Calu3 (cell line): Measurements from ENCODE around the gene NIPBL. TPM values are rescaled to one million over a fixed set of nuclear protein-coding genes. Genes with fewer than 3 reads are reported as not detected.

ENCODE experiments used
- BruUV-seq: library from RNA; stranded (reverse); fragments of 400-500 nt; replicated peaks from 2 replicates; lab custom pipeline; 2021; lab: Mats Ljungman, UMichigan
- CTCF ChIA-PET: fragments of 300-600 bp; sonication (Branson Sonifier 250); formaldehyde crosslinking; loops from one replicate; lab custom pipeline; 2022; ENCODE audit warnings: antibody characterized with exemption; lab: Charles Lee
- DNase-seq: peaks from one replicate; pipeline ENCODE4 v3.0.0; 2022
- H3K27ac Mint-ChIP-seq: one replicate; pipeline ENCODE4 v1.8.0; 2022; ENCODE audit warnings: mixed read lengths; ENCODE audit not compliant: unreplicated experiment
- H3K27me3 Mint-ChIP-seq: one replicate; pipeline ENCODE4 v1.8.0; 2022; ENCODE audit warnings: mixed read lengths; ENCODE audit not compliant: unreplicated experiment
- H3K36me3 Mint-ChIP-seq: one replicate; pipeline ENCODE4 v1.8.0; 2022; ENCODE audit warnings: mild to moderate bottlenecking, moderate library complexity, mixed read lengths; ENCODE audit not compliant: insufficient read depth, unreplicated experiment
- H3K4me1 Mint-ChIP-seq: one replicate; pipeline ENCODE4 v1.8.0; 2022; ENCODE audit warnings: mild to moderate bottlenecking, low read depth, mixed read lengths; ENCODE audit not compliant: unreplicated experiment
- H3K4me3 Mint-ChIP-seq: one replicate; pipeline ENCODE4 v1.8.0; 2022; ENCODE audit warnings: mild to moderate bottlenecking, low read depth, moderate library complexity, mixed read lengths; ENCODE audit not compliant: unreplicated experiment
- H3K9me3 Mint-ChIP-seq: one replicate; pipeline ENCODE4 v1.8.0; 2022; ENCODE audit warnings: low read depth, mixed read lengths; ENCODE audit not compliant: unreplicated experiment
- CTCF ChIP-seq: fragments of 200-600 bp; IDR thresholded peaks from one replicate; pipeline ENCODE4 v1.8.0; 2022; ENCODE audit warnings: antibody characterized with exemption; ENCODE audit not compliant: unreplicated experiment
- intact Hi-C: fragments of 100-400 bp; cut with micrococcal nuclease; formaldehyde crosslinking; loops from one replicate; pipeline ENCODE4 v1.10.0; 2022; ENCODE audit not compliant: unreplicated experiment
- total RNA-seq: library from RNA; stranded (reverse); gene quantifications from 2 replicates; pipeline ENCODE4 v1.2.3, GENCODE V29; 2022

The NIPBL gene
- total RNA-seq, 1 experiment from 2014 or later: 53.2 TPM

GRCh38 chr5:36949593-36949992 is 73.0 kb downstream of the NIPBL start:
- BruUV-seq: no TSS peak
- CTCF ChIA-PET: no interaction called here

GRCh38 chr5:36950586-36951457 is 74.3 kb downstream of the NIPBL start:
- Mint-ChIP-seq H3K4me1 (peaks cover 40% of the 10 kb centered on the region), H3K27me3 (no peaks in the 10 kb centered on the region), H3K4me3 (no peak overlapping the region), H3K27ac (peak overlapping the region; percentile 2), H3K36me3 (no peaks in the 10 kb centered on the region), H3K9me3 (no peaks in the 10 kb centered on the region)
- CTCF ChIA-PET: no interaction called here
- intact Hi-C loops: no loop called here
- DNase-seq: no peak
- TF ChIP-seq CTCF: no peak
- no TSS peak for BruUV-seq

More at GRCh38 chr5:36949593-36949992, 73.0 kb downstream of the NIPBL start:
- peaks cover 40% of the 10 kb centered on the region for H3K4me1 Mint-ChIP-seq
- no peak for DNase-seq
- no peaks in the 10 kb centered on the region for H3K36me3 Mint-ChIP-seq
- H3K4me3 Mint-ChIP-seq: no peak overlapping the region
- H3K27ac Mint-ChIP-seq: no peak overlapping the region
- no peak for TF ChIP-seq CTCF
- H3K27me3 Mint-ChIP-seq: no peaks in the 10 kb centered on the region
- intact Hi-C loops: no loop called here
- no peaks in the 10 kb centered on the region for H3K9me3 Mint-ChIP-seq

- Mint-ChIP-seq H3K27me3 (no peaks in the 10 kb centered on the region), H3K9me3 (no peaks in the 10 kb centered on the region), H3K27ac (no peak overlapping the region), H3K36me3 (no peaks in the 10 kb centered on the region), H3K4me1 (peaks cover 40% of the 10 kb centered on the region), H3K4me3 (no peak overlapping the region)
- intact Hi-C loops: no loop called here
- CTCF ChIA-PET: no interaction called here
- no peak for TF ChIP-seq CTCF
- no peak for DNase-seq
- BruUV-seq: no TSS peak
Observed at GRCh38 chr5:36953043-36953442, 76.5 kb downstream of the NIPBL start.

- no peaks in the 10 kb centered on the region for H3K27me3 Mint-ChIP-seq
- no peaks in the 10 kb centered on the region for H3K9me3 Mint-ChIP-seq
- H3K36me3 Mint-ChIP-seq: no peaks in the 10 kb centered on the region
- H3K27ac Mint-ChIP-seq: no peak overlapping the region
- DNase-seq: no peak
- intact Hi-C loops: no loop called here
- no TSS peak for BruUV-seq
- H3K4me3 Mint-ChIP-seq: no peak overlapping the region
- CTCF ChIA-PET: interaction anchor here (0.7 kb wide), 1 partner anchor 558 kb away, joined by 4 read pairs; no protein-coding TSS in a partner anchor
- peaks cover 18% of the 10 kb centered on the region for H3K4me1 Mint-ChIP-seq
- TF ChIP-seq CTCF: no peak
Observed at GRCh38 chr5:36957953-36958537, 81.5 kb downstream of the NIPBL start.
